GM08714 (cell line): ENCODE measurements around the gene ZNF385C.

Experiments used
- H3K4me3 ChIP-seq: fragments of 200-500 bp; sonication (Bioruptor generic); 2 replicates; pipeline ENCODE4 v1.5.1; 2014; ENCODE audit warnings: mild to moderate bottlenecking, low read length, inconsistent platforms
- ZNF274 ChIP-seq: IDR thresholded peaks from 2 replicates; pipeline ENCODE4 v1.6.1; 2012; ENCODE audit warnings: mild to moderate bottlenecking, low read depth, low read length

Gene ZNF385C

GRCh38 chr17:42106009-42106408 is 7.7 kb upstream of the ZNF385C start:
- no peak for TF ChIP-seq ZNF274
- no peak overlapping the region for H3K4me3 ChIP-seq

GRCh38 chr17:42104264-42104663 is 6.0 kb upstream of the ZNF385C start:
- no peak overlapping the region for H3K4me3 ChIP-seq
- TF ChIP-seq ZNF274 = no peak

GRCh38 chr17:42103221-42103954 is 5.1 kb upstream of the ZNF385C start:
- no peak overlapping the region for H3K4me3 ChIP-seq
- TF ChIP-seq ZNF274 = no peak

- no peak for TF ChIP-seq ZNF274
- no peak overlapping the region for H3K4me3 ChIP-seq
Measured at GRCh38 chr17:42101513-42102292, 3.4 kb upstream of the ZNF385C start.

GRCh38 chr17:42098730-42099399 is 592 bp upstream of the ZNF385C start:
- TF ChIP-seq ZNF274 = no peak
- H3K4me3 ChIP-seq = no peak overlapping the region

- no peak overlapping the region for H3K4me3 ChIP-seq
- TF ChIP-seq ZNF274 = no peak
Measured at GRCh38 chr17:42096360-42097111, 1.7 kb downstream of the ZNF385C start.

GRCh38 chr17:42094375-42095069 is 3.8 kb downstream of the ZNF385C start:
- TF ChIP-seq ZNF274 = no peak
- H3K4me3 ChIP-seq = no peak overlapping the region

- TF ChIP-seq ZNF274 = no peak
- H3K4me3 ChIP-seq = no peak overlapping the region
Measured at GRCh38 chr17:42092939-42093338, 5.3 kb downstream of the ZNF385C start.

GRCh38 chr17:42090964-42091790 is 7.1 kb downstream of the ZNF385C start:
- no peak overlapping the region for H3K4me3 ChIP-seq
- TF ChIP-seq ZNF274 = no peak

- no peak overlapping the region for H3K4me3 ChIP-seq
Measured at GRCh38 chr17:42088736-42089135, 9.5 kb downstream of the ZNF385C start.

GRCh38 chr17:42087736-42088705 is 10.3 kb downstream of the ZNF385C start:
- H3K4me3 ChIP-seq = no peak overlapping the region
- no peak for TF ChIP-seq ZNF274

More at GRCh38 chr17:42088736-42089135, 9.5 kb downstream of the ZNF385C start:
- TF ChIP-seq ZNF274 = no peak
